Peyer's patch (tissue), 4 donors: ENCODE measurements around the gene TMEM126A.

Source experiments
- CTCF ChIP-seq, 6 experiments: fragments of 450-650 bp in 4 of 6; fragments of 200-600 bp in 2 of 6; sonication (generic) in 1 of 6; IDR thresholded peaks; one replicate each; pipeline ENCODE4 v1.5.1; 2017 to 2019; ENCODE audit warnings: antibody characterized with exemption in 6 of 6, mild to moderate bottlenecking in 3 of 6, moderate library complexity in 1 of 6
- POLR2A ChIP-seq, 2 donors: fragments of 450-650 bp; IDR thresholded peaks; one replicate each; pipeline ENCODE4 v1.5.1; 2017; ENCODE audit warnings: antibody characterized with exemption in 2 of 2, mild to moderate bottlenecking in 2 of 2, moderate library complexity in 2 of 2

- TF ChIP-seq CTCF (IDR thresholded peaks at IDR 0.05), result no peak
- peak; percentile 96 to 97 for TF ChIP-seq POLR2A (IDR thresholded peaks at IDR 0.05)
Measured at GRCh38 chr11:85664615-85665481, 17.1 kb downstream of the TMEM126A start, which contains the start of gene CREBZF.
